Vagina (tissue), 2 donors: ENCODE data around the gene MEA1. TPM values are rescaled to one million over a fixed set of nuclear protein-coding genes. Genes with fewer than 3 reads are reported as not detected.

ENCODE experiments used
- DNase-seq, 2 donors: peaks; one replicate each; pipeline ENCODE4 v3.0.0-alpha.2; 2017; ENCODE audit errors: extremely low spot score in 2 of 2
- H3K27ac ChIP-seq: fragments of 200-600 bp; sonication (generic); one replicate; pipeline ENCODE4 v1.5.1; 2019
- H3K27me3 ChIP-seq: fragments of 200-600 bp; sonication (generic); one replicate; pipeline ENCODE4 v1.5.1; 2019
- H3K36me3 ChIP-seq, 2 donors: fragments of 200-600 bp; sonication (generic); one replicate each; pipeline ENCODE4 v1.5.1; 2017 to 2019
- H3K4me1 ChIP-seq: fragments of 200-600 bp; sonication (generic); one replicate; pipeline ENCODE4 v1.5.1; 2019
- H3K4me3 ChIP-seq, 2 donors: fragments of 200-600 bp; sonication (generic); 1 replicate in 1 of 2; 2 replicates in 1 of 2; pipeline ENCODE4 v1.5.1; 2016 to 2019
- H3K9me3 ChIP-seq: fragments of 200-600 bp; sonication (generic); one replicate; pipeline ENCODE4 v1.5.1; 2019
- CTCF ChIP-seq, 3 experiments: fragments of 450-650 bp in 2 of 3; fragments of 200-600 bp in 1 of 3; sonication (generic) in 1 of 3; IDR thresholded peaks; one replicate each; pipeline ENCODE4 v1.5.1; 2017 to 2019; ENCODE audit warnings: antibody characterized with exemption in 3 of 3, mild to moderate bottlenecking in 2 of 3, moderate library complexity in 2 of 3
- POLR2A ChIP-seq, 2 donors: fragments of 450-650 bp; IDR thresholded peaks; one replicate each; pipeline ENCODE4 v1.6.1; 2017; ENCODE audit warnings: antibody characterized with exemption in 2 of 2, mild to moderate bottlenecking in 2 of 2, moderate library complexity in 2 of 2
- POLR2AphosphoS5 ChIP-seq, 2 donors: sonication (generic); formaldehyde crosslinking; IDR thresholded peaks; one replicate each; pipeline ENCODE4 v1.9.0; 2017; ENCODE audit warnings: antibody characterized with exemption in 2 of 2, mild to moderate bottlenecking in 2 of 2, low read depth in 1 of 2; ENCODE audit not compliant: insufficient read depth in 1 of 2
- intact Hi-C: fragments of 100-400 bp; cut with DNase I; formaldehyde crosslinking; loops from one replicate; pipeline ENCODE4 v1.15.1; 2023
- total RNA-seq: library from RNA; depleted of rRNA; stranded (reverse); fragments of >200 nt; gene quantifications from one replicate; pipeline ENCODE4 v1.2.3, GENCODE V29; 2016

Gene MEA1
- total RNA-seq, 1 donor from 2014 or later, result 40.3 TPM

GRCh38 chr6:42984001-42984923 is 29.5 kb downstream of the MEA1 start, which contains the start of gene PPP2R5D:
Gene PPP2R5D (plus strand): TSS chr6:42984570. CDS start chr6:42984678, 108 bp downstream.
- intact Hi-C loops, result no loop called here
- Histone ChIP-seq H3K27me3 (no peaks in the 10 kb centered on the region), H3K4me1 (peaks cover 68% of the 10 kb centered on the region), H3K36me3 (peaks cover 0 to 1% of the 10 kb centered on the region in 2 donors), H3K27ac (peak within 1 kb of the TSS; percentile 90), H3K9me3 (no peaks in the 10 kb centered on the region), H3K4me3 (peak within 1 kb of the TSS; percentile 95 to 96)
- no peak for TF ChIP-seq POLR2A (IDR thresholded peaks at IDR 0.05)
- peak; percentile 92 to 93 for TF ChIP-seq POLR2AphosphoS5 (IDR thresholded peaks at IDR 0.05; ENCODE audit: insufficient read depth in 1 of 2, low read depth in 1 of 2)
- peak in 1 of 2 donors; percentile 98 for DNase-seq

- intact Hi-C loops, result loop anchor here (2.0 kb wide), 1 partner anchor 77 kb away; no protein-coding TSS in a partner anchor
- Histone ChIP-seq H3K4me3 (no peak overlapping the region), H3K9me3 (no peaks in the 10 kb centered on the region), H3K4me1 (peaks cover 57% of the 10 kb centered on the region), H3K27me3 (no peaks in the 10 kb centered on the region), H3K27ac (no peak overlapping the region), H3K36me3 (no peaks in the 10 kb centered on the region)
- DNase-seq, result no peak
- no peak for TF ChIP-seq CTCF (IDR thresholded peaks at IDR 0.05)
- TF ChIP-seq POLR2AphosphoS5 (IDR thresholded peaks at IDR 0.05; ENCODE audit: insufficient read depth in 1 of 2, low read depth in 1 of 2), result no peak
- no peak for TF ChIP-seq POLR2A (IDR thresholded peaks at IDR 0.05)
These were observed 31.9 kb downstream of the MEA1 start for GRCh38 chr6:42981836-42982235.

DNA sequence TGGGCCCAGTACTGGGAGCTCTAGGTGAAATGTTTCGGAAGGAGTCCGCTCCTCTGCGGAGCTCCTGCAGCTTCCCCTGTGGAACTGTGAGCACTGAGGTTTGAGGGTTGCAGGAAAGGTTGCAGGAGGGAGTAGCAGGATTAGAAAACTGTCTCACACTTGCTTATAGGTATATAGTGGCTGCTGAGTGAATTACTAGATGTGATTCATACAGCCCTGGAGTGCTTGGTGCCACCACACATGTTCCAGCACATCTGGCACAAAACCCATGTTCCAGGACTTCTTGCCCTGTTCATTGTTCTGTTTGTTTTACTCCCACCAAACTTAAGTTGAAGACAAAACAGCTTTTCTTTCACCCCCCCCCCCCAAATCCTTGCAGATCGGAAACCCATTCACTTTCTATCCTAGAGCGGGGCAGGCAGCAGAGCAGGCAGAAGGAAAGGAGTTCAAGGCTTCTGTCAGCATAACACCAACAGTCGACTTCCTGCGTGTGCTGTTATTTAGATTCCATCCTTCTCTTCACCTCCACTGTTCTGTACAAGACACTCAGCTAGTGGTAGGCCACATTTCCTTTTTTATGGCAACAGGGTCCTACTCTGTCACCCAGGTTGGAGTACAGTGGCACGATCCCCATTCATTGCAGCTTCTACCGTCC is 34.1 kb downstream of the MEA1 start:
- intact Hi-C loops, result loop anchor here (2.0 kb wide), 1 partner anchor 75 kb away; no protein-coding TSS in a partner anchor
- Histone ChIP-seq H3K4me3 (peak overlapping the region; percentile 71 to 83), H3K4me1 (peaks cover 49% of the 10 kb centered on the region), H3K9me3 (no peaks in the 10 kb centered on the region), H3K27me3 (no peaks in the 10 kb centered on the region), H3K27ac (peak overlapping the region; percentile 89), H3K36me3 (no peaks in the 10 kb centered on the region)
- no peak for DNase-seq
- no peak for TF ChIP-seq CTCF (IDR thresholded peaks at IDR 0.05)
- no peak for TF ChIP-seq POLR2A (IDR thresholded peaks at IDR 0.05)
- TF ChIP-seq POLR2AphosphoS5 (IDR thresholded peaks at IDR 0.05; ENCODE audit: insufficient read depth in 1 of 2, low read depth in 1 of 2), result no peak

DNA sequence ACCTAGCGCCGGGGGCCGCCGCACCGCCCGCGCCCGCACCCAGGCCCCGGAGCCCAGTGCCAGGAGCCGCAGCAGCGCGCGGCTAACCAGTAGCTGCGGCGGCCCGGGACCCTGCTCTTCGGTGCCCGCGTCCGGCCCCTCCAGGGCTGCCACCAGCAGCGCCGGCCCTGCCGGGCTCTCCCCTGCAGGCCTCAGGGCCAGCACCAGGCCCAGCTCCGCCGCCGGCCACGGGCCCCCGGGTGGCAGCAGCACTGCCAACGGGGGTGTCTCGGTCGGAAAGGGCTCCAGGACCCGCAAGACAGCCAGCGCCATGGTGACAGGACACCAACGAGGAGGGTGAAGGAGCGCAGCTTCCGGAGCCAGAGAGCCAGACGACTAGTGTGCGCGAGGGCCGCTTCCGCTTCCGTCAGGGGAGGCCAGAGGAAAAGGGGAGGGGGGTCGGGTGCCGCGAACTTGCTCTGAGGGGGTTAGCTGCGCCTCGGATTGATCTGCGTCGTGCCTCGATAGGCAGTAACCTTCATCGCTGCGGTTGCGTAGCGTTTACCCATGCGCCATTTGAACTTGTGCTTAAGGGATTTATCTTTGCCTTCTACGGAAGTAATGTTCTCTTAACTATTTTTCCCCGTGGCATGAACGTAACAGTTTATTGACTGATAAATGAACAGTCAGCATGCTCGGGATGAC is 34.8 kb downstream of the MEA1 start, which contains the start of gene PEX6:
TSS of gene PEX6 (minus strand) at position 343 of the 684 bp plus-strand sequence. CDS start at position 312, 31 bp downstream.
- H3K9me3 ChIP-seq, result no peaks in the 10 kb centered on the region
- H3K36me3 ChIP-seq, result no peaks in the 10 kb centered on the region
- intact Hi-C loops, result no loop called here
- TF ChIP-seq CTCF (IDR thresholded peaks at IDR 0.05), result no peak
- TF ChIP-seq POLR2AphosphoS5 (IDR thresholded peaks at IDR 0.05; ENCODE audit: insufficient read depth in 1 of 2, low read depth in 1 of 2), result peak in 1 of 2 donors; percentile 81
- TF ChIP-seq POLR2A (IDR thresholded peaks at IDR 0.05), result peak in 1 of 2 donors; percentile 28
- peaks cover 48% of the 10 kb centered on the region for H3K4me1 ChIP-seq
- peak within 1 kb of the TSS; percentile 89 for H3K27ac ChIP-seq
- H3K4me3 ChIP-seq, result peak within 1 kb of the TSS; percentile 71 to 83
- H3K27me3 ChIP-seq, result no peaks in the 10 kb centered on the region
- no peak for DNase-seq

GRCh38 chr6:42978487-42978838 is 35.3 kb downstream of the MEA1 start:
- peak overlapping the region; percentile 71 to 83 for H3K4me3 ChIP-seq
- no peak for TF ChIP-seq POLR2A (IDR thresholded peaks at IDR 0.05)
- no peak for TF ChIP-seq CTCF (IDR thresholded peaks at IDR 0.05)
- no peak for TF ChIP-seq POLR2AphosphoS5 (IDR thresholded peaks at IDR 0.05; ENCODE audit: insufficient read depth in 1 of 2, low read depth in 1 of 2)
- H3K9me3 ChIP-seq, result no peaks in the 10 kb centered on the region
- DNase-seq, result no peak
- H3K36me3 ChIP-seq, result no peaks in the 10 kb centered on the region
- H3K27me3 ChIP-seq, result no peaks in the 10 kb centered on the region
- peaks cover 42% of the 10 kb centered on the region for H3K4me1 ChIP-seq
- peak overlapping the region; percentile 89 for H3K27ac ChIP-seq
- intact Hi-C loops, result no loop called here
